ENCODE results near the gene ADGRG6. TPM values are rescaled to one million over a fixed set of nuclear protein-coding genes. Genes with fewer than 3 reads are reported as not detected.

The ADGRG6 gene
- polyA plus RNA-seq, 1 experiment, result 25.4 TPM

- POLR2A ChIA-PET, result no interaction called here
- CTCF ChIA-PET, result interaction anchor here (0.8 kb wide), 1 partner anchor 11 kb away, joined by 3 read pairs; no protein-coding TSS in a partner anchor
- Histone ChIP-seq H3K4me3 (ENCODE audit: low read depth, low read length) (no peak overlapping the region), H3K36me3 (ENCODE audit: control insufficient read depth, insufficient read depth, low read length) (no peaks in the 10 kb centered on the region), H3K27me3 (ENCODE audit: control insufficient read depth, insufficient read depth, low read length) (no peaks in the 10 kb centered on the region)
- TF ChIP-seq, protein P1, sequence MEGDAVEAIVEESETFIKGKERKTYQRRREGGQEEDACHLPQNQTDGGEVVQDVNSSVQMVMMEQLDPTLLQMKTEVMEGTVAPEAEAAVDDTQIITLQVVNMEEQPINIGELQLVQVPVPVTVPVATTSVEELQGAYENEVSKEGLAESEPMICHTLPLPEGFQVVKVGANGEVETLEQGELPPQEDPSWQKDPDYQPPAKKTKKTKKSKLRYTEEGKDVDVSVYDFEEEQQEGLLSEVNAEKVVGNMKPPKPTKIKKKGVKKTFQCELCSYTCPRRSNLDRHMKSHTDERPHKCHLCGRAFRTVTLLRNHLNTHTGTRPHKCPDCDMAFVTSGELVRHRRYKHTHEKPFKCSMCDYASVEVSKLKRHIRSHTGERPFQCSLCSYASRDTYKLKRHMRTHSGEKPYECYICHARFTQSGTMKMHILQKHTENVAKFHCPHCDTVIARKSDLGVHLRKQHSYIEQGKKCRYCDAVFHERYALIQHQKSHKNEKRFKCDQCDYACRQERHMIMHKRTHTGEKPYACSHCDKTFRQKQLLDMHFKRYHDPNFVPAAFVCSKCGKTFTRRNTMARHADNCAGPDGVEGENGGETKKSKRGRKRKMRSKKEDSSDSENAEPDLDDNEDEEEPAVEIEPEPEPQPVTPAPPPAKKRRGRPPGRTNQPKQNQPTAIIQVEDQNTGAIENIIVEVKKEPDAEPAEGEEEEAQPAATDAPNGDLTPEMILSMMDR (IDR thresholded peaks at IDR 0.05; ENCODE audit: insufficient read depth, low read depth, low read length), result no peak
- DNase-seq (ENCODE audit: low read depth), result no peak
Measured at GRCh38 chr6:142290851-142291250, 11.0 kb upstream of the ADGRG6 start.

DNA sequence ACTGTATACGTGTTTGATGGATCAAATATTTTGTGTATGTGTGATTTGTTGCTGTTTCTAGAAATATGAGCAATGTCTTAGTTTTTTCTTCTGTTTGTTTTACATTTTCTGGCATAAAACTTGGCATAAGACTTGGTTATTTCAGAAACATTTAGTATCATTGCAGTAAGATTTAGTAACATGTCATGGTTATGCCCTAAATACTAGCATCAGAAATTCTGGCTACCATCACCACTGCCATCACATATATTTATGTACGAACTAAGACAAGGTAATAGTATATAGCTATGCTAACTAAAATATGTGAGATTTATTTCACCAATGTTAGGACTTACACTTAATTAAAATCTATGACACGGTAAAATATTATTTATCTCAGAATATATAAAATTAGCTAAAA is 10.3 kb upstream of the ADGRG6 start:
- POLR2A ChIA-PET, result no interaction called here
- TF ChIP-seq, protein P1 (IDR thresholded peaks at IDR 0.05; ENCODE audit: insufficient read depth, low read depth, low read length), result no peak
- Histone ChIP-seq H3K27me3 (ENCODE audit: control insufficient read depth, insufficient read depth, low read length) (no peaks in the 10 kb centered on the region), H3K4me3 (ENCODE audit: low read depth, low read length) (no peak overlapping the region), H3K36me3 (ENCODE audit: control insufficient read depth, insufficient read depth, low read length) (no peaks in the 10 kb centered on the region)
- no peak for DNase-seq (ENCODE audit: low read depth)
- CTCF ChIA-PET, result interaction anchor here (0.8 kb wide), 1 partner anchor 12 kb away, joined by 3 read pairs; no protein-coding TSS in a partner anchor

- Histone ChIP-seq H3K4me3 (ENCODE audit: low read depth, low read length) (no peak overlapping the region), H3K36me3 (ENCODE audit: control insufficient read depth, insufficient read depth, low read length) (no peaks in the 10 kb centered on the region), H3K27me3 (ENCODE audit: control insufficient read depth, insufficient read depth, low read length) (no peaks in the 10 kb centered on the region)
- no peak for DNase-seq (ENCODE audit: low read depth)
- POLR2A ChIA-PET, result no interaction called here
- CTCF ChIA-PET, result no interaction called here
- TF ChIP-seq, protein P1 (IDR thresholded peaks at IDR 0.05; ENCODE audit: insufficient read depth, low read depth, low read length), result no peak
Measured at GRCh38 chr6:142292166-142292924, 9.5 kb upstream of the ADGRG6 start.

DNA sequence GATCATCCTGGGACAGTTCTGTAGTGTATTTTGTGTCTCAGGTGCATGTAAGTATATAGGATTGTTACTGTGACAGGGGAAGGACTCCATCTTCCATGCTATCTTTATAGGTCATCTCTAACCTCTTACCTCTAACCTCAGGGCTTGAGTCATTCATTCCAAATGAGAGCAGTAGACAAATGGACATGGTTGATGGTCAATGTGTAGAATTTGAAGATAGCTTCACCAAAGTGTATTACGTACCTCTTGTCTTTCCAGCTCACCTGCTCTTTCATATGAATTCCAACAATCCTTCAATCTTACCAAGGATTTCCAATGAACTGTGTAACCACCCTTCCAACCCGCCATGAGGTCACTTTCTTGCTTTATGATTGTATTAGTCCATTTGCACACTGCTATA is 8.7 kb upstream of the ADGRG6 start:
- Histone ChIP-seq H3K27me3 (ENCODE audit: control insufficient read depth, insufficient read depth, low read length) (no peaks in the 10 kb centered on the region), H3K4me3 (ENCODE audit: low read depth, low read length) (no peak overlapping the region), H3K36me3 (ENCODE audit: control insufficient read depth, insufficient read depth, low read length) (no peaks in the 10 kb centered on the region)
- no peak for DNase-seq (ENCODE audit: low read depth)
- POLR2A ChIA-PET, result no interaction called here
- TF ChIP-seq, protein P1 (IDR thresholded peaks at IDR 0.05; ENCODE audit: insufficient read depth, low read depth, low read length), result no peak
- CTCF ChIA-PET, result no interaction called here

- TF ChIP-seq, protein P1 (IDR thresholded peaks at IDR 0.05; ENCODE audit: insufficient read depth, low read depth, low read length), result no peak
- H3K27me3 ChIP-seq (ENCODE audit: control insufficient read depth, insufficient read depth, low read length), result no peaks in the 10 kb centered on the region
- no peaks in the 10 kb centered on the region for H3K36me3 ChIP-seq (ENCODE audit: control insufficient read depth, insufficient read depth, low read length)
- CTCF ChIA-PET, result no interaction called here
- POLR2A ChIA-PET, result no interaction called here
- DNase-seq (ENCODE audit: low read depth), result no peak
- H3K4me3 ChIP-seq (ENCODE audit: low read depth, low read length), result no peak overlapping the region
Measured at GRCh38 chr6:142294679-142295078, 7.1 kb upstream of the ADGRG6 start.

Measured in BJ (cell line).